HG02885 (cell line): ENCODE measurements around the gene RALA.
"Not testable (repeated sequence)": the region's sequence is repeated elsewhere in the genome, so short reads cannot be mapped to it uniquely, and the experiment has no call there.

Experiments used
- ATAC-seq: cut with Tn5 transposase; IDR thresholded peaks from one replicate; pipeline ENCODE4 v1.9.1; 2021; ENCODE audit warnings: mild to moderate bottlenecking; ENCODE audit not compliant: unreplicated experiment, poor library complexity

Gene RALA

DNA sequence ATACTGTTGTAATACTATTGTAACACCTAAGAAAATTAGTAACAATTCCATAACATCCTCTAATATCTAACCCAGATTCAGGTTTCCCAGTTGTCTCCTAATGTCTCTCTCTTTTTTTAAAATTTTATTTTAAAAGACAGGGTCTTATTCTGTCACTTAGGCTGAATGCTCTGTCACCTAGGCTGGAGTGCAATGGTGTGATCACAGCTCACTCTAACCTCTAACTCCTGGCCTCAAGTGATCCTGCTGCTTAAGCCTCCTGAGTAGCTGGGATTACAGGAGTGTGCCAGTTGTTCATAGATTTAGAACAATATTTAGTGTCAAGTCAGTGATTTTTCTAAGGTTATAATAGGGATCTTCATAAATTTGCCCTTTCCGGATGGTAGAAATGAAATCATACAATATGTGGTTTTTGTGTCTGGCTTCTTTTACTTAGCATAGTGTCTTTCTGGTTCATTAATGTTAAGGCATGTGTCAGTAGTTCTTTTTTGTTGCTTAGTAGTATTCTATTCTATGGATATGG is 14.7 kb downstream of the RALA start:
- ATAC-seq: no peak

DNA sequence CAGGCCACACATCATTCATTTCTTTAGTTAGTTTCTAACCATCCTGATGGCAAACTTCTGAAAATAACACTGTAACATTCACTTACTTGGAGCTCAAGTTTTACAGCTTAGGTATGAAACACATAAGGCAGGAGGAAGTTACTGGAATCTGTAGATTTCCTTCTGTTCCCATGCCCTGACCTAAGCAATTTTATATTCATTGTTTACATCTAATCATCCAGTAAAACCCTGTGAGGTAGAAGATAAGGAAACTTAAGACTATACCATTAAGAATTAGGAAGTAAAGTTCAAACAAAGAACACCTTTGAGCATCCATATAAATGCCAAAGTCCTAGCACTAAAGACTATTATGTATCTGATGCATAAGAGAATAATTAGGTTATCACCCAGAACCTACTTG is 19.5 kb downstream of the RALA start:
- no peak for ATAC-seq

- no peak for ATAC-seq
Measured at GRCh38 chr7:39644170-39644569, 20.8 kb downstream of the RALA start.

DNA sequence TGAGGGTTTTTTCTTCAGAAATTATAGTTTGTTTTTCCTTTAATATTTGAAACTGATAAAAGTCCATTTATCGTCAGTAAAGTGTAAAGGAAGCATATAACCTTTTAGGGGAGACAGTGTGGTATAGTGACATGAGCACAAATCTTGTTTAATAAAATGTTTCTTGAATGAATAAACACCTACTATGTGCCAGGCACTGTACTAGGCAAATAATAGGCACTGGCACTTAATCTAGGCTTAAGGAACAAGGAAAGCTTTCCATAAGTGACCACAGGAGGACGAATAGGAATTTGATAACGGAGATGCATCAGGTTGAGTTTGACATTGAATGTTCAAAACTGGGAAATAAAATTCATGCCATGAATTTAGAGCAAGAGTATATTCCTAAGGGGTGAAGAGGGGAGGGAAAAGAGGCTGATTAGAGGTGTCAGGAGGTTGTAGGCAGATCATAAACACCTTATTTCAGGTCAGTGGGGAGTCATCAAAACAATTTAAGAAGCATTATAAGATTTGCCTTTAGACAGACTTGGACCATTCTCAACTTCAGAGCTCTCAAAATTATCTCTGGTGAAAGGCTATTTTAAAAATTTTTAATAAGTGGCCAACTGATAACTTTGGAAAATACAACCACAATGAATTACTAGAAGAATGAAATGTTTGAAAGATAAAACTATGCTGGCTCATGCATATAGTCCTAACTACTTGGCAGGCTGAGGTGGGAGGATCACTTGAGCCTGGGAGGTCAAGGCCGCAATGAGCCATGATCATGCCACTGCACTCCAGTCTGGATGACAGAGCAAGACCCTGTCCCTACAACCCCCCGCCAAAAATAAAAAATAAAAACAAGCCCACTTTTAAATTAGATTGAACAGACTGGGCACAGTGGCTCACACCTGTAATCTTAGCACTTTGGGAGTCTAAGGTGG is 22.4 kb downstream of the RALA start:
- ATAC-seq: no peak

- ATAC-seq: peak; percentile 64
Measured at GRCh38 chr7:39647816-39648215, 24.4 kb downstream of the RALA start.

DNA sequence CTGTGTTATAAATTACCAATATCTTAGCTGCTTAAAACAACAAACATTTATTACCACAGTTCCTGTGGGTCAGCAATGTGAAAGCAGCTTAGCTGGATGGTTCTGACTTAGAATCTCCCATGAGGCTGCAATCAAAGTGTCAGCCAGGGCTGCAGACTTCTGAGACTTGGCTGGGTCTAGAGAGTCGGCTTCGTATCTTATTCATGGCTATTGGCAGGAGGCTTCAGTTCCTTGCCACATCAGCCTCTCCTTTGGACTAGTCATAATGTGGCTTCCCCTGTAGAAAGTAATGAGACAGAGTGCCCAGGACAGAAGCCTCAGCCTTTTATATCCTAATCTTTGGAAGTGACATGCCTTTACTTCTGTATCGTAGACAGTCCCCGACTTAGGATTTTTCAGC is 27.3 kb downstream of the RALA start:
- no peak for ATAC-seq

DNA sequence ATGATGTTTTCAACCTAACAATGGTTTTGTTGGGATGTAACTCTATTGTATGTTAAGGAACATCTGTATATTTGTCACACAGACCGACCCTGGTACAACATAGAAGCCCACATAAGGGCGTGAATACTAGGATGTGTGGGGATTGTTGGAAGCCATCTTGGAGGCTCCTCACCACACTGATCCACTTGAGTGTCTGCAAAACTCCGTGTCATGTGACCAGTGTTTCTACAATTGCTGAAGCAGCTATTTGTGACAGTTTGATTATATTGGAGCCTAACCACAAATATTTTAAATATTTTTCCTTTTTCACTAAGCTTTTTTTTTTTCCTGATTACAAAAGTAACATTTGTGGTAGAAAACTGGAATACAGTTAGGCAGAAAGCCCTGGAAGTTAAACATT is 27.9 kb downstream of the RALA start:
- no peak for ATAC-seq

- ATAC-seq: no peak
Measured at GRCh38 chr7:39656415-39656814, 33.0 kb downstream of the RALA start.

- no peak for ATAC-seq
Measured at GRCh38 chr7:39659356-39660013, 36.1 kb downstream of the RALA start.

- ATAC-seq: no peak
Measured at GRCh38 chr7:39661960-39662359, 38.6 kb downstream of the RALA start.

DNA sequence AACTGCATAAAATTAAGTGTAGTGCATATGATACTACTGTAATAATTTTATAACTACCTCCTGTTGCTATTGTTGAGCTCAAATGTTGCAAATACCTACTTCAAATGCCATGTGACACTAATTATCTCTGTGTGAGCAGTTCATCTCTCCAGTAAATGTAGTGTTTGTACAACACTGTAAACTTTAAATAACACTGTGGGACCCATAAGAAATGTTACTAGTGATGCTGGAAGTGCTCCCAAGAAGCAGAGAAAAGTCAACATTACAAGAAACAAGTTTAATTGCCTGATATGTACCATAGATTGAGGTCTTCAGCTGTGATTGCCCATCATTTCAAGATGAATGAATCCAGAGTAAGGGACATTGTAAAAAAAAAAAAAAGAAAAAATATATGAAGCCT is 39.9 kb downstream of the RALA start:
- no peak for ATAC-seq

- no peak for ATAC-seq
Measured at GRCh38 chr7:39664057-39664456, 40.7 kb downstream of the RALA start.

DNA sequence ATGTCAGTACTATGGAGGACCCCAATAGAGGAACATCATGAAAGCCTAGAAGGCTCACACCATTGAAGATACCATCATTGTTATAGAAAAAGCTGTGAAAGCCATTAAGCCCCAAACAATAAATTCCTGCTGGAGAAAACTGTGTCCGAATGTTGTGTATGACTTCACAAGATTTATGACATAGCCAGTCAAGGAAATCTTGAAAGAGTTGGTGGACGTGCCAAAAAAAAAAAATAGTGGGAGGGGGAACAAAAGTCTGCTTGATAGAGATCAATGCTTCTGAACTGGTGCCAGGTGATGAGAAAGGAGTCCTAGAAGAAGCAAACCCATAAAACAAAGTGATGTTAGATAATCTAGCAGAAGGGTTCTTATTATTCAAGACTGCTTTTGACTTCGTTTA is 41.2 kb downstream of the RALA start:
- no peak for ATAC-seq

- ATAC-seq: no peak
Measured at GRCh38 chr7:39666562-39666961, 43.2 kb downstream of the RALA start.

DNA sequence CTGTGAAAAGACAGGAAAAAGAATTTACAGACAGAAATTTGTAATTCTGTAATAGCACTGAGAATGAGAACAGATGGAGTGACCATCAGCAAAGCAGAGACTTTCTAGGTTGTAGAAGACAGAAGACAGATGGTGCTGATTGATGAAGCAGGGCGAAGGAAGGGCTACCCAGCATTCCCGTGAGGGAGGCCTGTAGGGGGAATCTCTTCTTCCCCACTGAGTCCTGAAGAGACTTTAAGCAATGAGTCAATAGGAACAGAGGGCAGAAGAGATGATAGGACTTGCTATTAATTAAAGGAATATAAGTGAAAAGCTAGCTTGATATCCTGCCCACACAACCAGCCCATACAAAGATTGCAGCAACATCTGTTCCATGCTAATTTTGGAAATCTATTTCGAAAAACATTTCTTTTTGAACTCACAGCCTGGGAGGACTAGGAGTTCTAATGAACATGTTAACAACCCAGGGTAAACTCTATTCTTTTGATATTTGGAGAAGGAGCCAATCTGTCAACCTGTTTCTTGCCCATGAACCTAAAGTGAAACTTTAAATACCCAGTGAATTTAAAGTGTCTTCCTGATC is 44.1 kb downstream of the RALA start:
- no peak for ATAC-seq

GRCh38 chr7:39668280-39668679 is 44.9 kb downstream of the RALA start:
- ATAC-seq: not testable (repeated sequence)

DNA sequence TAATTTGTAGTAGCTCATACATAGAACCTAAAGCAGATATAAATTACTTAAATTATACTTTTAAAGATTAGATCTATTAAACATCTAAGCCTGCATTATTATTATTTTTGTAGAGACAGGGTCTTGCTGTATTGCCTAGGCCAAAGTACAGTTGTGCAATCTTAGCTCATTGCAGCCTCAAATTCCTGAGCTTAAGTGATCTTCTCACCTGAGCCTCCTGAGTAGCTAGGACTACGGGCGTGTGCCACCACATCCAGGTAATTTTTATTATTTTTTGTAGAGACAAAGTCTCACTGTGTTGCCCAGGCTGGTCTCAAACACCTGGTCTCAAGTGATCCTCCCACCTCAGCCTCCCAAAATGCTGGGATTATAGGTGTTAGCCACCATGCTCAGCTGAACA is 46.7 kb downstream of the RALA start:
- ATAC-seq: no peak

GRCh38 chr7:39670934-39671333 is 47.6 kb downstream of the RALA start:
- no peak for ATAC-seq

DNA sequence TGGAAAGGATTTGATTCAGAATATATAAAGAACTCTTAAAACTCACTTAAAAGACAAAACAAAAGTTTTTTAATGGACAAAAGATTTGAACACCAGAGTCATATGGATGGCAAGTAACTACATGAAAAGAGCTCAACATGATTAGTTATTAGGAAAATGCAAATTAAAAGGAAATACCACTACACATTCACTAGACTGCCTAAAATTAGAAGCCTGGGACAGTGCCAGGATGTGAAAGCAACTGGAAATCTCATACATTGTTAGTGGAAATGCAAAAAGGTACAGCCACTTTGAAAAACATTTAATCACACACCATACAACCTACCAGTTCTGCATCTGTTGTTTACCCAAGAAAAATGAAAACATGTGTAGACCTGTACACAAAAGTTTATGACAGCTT is 48.8 kb downstream of the RALA start:
- no peak for ATAC-seq

DNA sequence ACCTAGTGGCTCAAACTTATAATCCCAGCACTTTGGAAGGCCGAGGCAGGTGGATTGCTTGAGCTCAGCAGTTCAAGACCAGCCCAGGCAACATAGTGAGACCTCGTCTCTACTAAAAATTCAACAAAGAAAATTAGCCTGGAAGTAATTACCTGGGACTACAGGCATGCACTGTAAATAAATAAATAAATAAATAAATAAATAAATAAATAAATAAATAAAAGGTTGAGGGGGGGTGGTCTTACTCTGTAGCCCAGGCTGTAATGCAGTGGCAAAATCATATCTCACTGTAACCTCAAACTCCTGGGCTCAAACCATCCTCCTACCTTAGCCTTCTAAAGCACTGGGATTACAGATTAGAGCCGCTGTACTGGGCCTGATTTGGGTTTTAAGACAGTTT is 50.5 kb downstream of the RALA start:
- no peak for ATAC-seq

DNA sequence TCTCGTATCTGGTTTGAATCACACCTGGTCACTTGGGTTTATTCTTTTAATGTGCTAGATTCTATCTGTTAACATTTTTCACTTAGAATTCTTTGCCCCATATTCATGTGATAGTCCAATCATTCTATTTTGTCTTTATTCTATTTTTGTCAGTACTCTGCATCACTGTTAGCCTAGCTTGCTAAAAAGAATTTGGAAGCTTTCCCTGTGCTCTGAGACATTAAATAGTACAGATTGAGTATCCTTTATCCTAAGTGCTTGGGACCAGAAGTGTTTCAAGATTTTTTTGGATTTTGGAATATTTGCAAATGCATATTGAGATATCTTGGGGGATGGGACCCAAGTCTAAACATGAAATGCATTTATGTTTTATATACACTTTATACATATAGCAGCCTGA is 51.0 kb downstream of the RALA start:
- no peak for ATAC-seq
